GM19238 (cell line): Measurements from ENCODE around the gene EVPLL.
"Not testable (repeated sequence)": the region's sequence is repeated elsewhere in the genome, so short reads cannot be mapped to it uniquely, and the experiment has no call there.

Experiments used
- DNase-seq: peaks from one replicate; pipeline ENCODE4 v3.0.0; 2011; ENCODE audit warnings: low spot score; ENCODE audit not compliant: insufficient read length

The EVPLL gene

DNA sequence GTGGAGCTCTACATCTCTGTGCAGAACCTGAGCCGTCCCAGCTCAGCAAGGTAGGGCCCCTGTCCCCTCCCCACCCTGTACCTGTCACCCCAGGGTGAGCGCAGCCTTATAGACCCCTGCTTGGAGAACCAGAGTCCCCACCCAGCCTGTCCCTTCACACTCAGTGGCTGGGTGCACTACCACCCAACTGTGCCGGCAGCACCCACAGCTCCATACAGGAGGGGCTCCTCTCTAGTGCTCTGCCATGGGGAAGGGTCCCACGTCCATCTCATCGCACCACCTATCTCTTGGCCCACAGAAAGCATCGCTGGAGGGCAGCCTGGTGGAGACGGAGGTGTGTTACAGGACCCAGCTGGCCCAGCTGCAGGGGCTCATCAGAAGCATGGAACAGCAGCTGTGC, 45.4 kb downstream of the EVPLL start:
- not testable (repeated sequence) for DNase-seq

DNA sequence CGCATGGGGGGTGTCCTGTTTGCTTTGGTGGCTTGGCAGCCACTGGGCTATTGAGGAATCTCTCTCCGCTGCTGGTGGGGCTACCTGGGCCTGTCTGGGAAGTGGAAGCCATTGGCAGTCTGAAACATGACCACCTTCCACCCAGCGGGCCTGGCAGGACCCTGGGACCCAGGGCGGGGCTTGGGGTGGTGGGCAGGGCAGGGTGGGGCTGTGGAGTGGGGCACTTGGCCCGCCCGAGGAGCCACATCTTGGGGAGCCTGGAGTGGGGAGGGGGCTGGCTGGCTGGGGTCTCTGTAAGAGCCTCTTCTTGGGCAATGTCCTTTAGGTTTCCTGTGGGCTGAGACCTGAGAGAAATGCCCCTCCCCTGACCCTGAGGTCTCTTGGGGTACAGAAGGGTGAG, 48.0 kb downstream of the EVPLL start:
- not testable (repeated sequence) for DNase-seq

- not testable (repeated sequence) for DNase-seq
These were observed 49.1 kb downstream of the EVPLL start for GRCh38 chr17:18426639-18427038.

GRCh38 chr17:18432206-18432605, 54.6 kb downstream of the EVPLL start:
- DNase-seq: not testable (repeated sequence)
